NOMO-1 (cell line): Measurements from ENCODE around the gene GET4.

Experiments used
- DNase-seq, 2 experiments: peaks; one replicate each; lab custom pipeline; 2025; ENCODE audit not compliant: unreplicated experiment in 2 of 2; lab: John Stamatoyannopoulos, UW

Gene GET4

DNA sequence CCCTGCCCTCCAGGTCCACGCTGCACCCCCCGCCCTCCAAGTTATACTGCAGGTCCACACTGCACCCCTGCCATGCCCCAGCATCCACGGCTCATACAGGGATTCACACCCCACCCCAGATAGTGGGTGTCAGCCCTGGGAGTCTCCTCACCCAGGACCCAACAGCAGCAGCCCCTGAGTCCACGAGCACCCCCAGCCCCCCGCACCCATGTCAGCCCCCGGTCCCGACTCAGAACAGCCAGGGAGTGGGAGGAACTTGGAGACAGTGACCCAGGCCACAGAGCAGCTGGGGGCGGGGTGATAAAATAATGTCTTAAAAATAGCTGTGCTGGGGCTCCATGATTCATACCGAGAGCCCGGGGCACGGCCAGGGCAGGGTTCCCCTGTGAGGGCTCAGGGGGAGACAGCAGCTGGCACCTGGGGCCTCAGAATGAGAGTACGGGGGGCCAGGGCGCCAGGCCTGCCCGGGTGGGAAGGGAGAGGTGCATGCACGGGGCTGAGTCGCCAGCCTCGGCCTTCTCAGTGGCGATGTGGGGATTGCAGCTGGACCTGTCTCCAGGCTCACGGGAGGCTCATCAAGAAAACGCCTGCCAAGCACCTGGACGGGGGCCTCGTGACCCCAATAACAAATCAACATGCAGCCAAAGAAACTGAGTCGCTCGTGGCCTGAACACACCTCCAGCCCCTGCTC, 48.3 kb downstream of the GET4 start:
- peak; percentile 35 to 61 for DNase-seq

DNA sequence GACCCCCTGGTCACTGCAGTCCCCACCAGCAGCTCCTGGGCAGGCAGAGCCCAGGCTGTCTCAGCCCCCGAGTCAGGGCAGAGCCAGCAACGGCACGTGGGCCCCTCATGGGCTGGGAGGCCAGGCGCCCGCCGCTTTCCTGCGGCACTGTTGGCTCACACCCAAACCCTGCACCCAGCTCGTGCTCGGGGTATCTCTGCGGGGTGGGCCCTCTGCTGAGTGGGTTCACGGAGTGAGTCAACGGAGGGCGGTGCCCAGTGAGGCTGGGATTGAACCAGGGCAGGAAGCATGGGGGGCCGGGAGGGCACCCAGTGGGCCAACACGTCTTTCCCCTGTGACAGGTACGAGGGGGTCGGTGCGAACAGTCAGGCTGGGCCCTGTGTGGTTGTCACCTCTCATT, 49.2 kb downstream of the GET4 start:
- DNase-seq = no peak

GRCh38 chr7:926061-927030, 50.0 kb downstream of the GET4 start:
- DNase-seq = no peak

DNA sequence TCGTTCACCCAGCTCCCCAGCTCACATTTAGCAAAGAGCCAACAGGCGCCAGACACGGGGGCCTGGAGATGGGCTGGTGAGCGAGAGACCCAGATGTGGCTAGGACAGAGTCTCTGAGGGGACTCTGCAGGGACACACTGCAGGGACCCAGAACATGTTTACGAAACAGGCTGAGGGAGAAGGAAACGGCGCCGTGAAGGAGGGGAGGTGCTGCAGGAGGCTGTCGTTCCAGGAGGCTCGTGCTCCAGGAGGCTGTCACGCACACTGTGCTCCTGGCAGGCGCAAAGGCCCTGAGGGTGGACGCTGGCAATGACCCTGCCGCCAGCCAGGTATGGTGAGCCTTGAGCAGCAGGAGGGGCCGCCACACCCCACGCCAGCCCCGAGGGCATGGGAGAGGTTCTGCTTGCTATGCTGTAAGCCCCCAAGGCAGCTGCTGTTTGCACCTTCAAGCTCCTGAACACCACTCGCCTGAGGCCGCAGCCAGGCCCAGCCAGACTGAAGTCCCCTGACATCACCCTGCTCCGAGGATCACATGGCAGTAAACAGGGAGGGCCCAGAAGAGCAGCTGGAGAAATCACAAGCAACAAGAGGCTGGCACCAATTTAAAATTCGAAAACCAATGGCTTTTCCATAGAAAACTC, 50.8 kb downstream of the GET4 start:
- DNase-seq = no peak

DNA sequence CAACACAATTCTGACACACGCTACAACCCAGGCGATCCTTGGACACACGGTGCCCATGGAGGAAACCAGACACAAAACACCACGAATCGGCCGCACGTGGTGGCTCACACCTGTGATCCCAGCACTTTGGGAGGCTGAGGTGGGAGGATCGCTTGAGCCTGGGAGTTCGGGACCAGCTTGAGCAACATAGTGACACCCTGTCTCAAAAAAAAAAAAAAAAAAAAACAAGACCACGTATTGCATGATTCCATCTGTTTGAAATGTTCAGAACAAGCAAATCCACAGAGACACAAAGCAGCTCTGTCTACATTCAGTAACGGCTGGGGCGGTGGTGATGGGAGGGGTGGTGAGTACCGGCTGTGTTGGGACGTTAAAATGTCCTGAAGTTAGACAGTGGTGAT, 53.0 kb downstream of the GET4 start:
- no peak for DNase-seq

DNA sequence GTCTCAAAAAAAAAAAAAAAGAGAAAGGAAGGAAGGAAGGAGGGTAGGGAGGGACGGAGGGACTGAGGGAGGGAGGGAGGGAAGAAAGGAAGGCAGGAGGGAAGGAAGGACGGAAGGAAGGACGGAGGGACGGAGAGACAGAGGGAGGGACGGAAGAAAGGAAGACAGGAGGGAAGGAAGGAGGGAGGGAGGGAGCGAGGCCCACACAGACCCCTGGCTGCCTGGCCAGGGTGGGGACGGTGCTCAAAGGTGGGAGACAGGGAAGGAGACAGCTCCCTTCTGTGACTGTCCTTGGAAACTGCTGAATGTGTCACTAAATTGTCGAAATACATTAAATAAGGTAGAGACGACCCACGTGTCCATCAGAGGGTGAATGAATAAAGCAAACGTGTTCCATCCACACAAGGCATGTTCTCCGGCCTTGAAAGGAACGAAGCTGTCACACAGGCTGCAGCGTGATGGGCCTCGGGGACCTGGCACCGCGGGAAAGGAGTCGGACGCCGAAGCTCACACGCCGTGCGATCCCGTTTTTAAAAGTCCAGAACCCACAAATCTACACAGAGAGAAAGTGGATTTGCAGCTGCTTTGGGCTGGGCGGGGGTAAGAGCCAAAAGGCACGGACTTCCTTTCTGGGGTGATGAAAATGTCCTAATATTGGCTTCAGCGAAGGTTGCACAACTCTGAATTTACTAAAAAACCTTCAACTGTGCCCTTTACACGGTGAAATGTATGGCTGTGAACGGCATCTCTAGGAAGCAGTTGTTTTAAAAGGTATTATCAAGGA, 54.8 kb downstream of the GET4 start:
- DNase-seq = peak; percentile 70 to 82

- DNase-seq = no peak
Measured at GRCh38 chr7:931871-932650, 55.7 kb downstream of the GET4 start.

GRCh38 chr7:932651-932975, 56.3 kb downstream of the GET4 start:
- no peak for DNase-seq

GRCh38 chr7:934469-935163, 58.3 kb downstream of the GET4 start:
- no peak for DNase-seq

DNA sequence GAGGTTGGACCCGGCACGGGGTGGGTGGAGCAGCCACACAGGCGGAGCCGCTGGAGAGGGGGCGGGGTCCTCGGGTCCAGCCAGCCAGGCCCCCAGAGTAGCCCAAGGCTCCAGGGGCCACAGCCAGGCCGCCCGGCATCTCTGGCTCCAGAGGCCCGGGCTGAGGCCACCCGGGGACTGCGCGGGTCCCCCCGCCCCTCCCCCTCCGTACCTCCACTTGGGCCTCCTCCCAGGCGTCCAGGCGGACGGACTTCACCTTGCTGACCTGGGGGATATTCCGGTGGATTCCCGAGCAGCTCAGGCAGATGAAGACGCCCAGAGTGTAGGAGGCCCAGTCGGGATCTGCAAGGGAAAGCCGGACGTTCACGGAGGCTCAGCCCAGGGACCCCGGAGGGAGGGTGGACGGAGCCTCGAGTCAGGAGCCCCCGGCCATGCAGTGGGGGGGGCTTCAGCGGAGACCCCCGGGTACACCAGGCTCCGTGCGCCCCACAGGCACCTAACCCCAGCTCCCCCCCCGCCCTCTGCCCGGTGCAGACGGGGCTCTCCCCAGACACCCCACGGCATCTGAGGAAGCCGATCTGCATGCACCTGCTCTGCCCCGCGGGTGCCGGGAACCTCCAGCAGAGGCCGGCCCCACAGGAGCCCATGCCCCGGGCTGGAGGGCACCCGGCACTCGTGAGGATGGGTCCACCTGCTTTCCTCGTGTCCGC, 59.0 kb downstream of the GET4 start:
- DNase-seq = no peak

DNA sequence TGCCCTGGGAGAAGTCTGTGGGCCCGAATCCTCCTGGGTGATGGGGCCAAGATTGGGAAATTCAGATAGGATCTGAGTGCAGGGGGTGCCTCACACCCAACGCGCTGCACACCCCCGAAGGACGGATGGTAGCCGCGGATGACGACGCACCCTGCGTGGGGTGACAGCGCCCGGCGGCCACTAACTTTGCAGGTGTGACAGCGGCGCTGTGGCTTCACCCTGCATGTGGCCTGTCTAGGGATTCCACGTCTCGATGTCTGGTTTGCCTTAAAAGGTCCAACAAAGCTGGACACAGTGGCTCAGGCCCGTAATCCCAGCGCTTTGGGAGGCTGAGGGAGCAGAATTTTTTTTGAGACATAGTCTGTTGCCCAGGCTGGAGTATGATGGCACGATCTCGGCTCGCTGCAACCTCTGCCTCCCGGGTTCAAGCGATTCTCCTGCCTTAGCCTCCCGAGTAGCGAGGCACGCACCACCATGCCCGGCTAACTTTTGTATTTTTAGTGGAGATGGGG, 59.6 kb downstream of the GET4 start:
- no peak for DNase-seq

DNA sequence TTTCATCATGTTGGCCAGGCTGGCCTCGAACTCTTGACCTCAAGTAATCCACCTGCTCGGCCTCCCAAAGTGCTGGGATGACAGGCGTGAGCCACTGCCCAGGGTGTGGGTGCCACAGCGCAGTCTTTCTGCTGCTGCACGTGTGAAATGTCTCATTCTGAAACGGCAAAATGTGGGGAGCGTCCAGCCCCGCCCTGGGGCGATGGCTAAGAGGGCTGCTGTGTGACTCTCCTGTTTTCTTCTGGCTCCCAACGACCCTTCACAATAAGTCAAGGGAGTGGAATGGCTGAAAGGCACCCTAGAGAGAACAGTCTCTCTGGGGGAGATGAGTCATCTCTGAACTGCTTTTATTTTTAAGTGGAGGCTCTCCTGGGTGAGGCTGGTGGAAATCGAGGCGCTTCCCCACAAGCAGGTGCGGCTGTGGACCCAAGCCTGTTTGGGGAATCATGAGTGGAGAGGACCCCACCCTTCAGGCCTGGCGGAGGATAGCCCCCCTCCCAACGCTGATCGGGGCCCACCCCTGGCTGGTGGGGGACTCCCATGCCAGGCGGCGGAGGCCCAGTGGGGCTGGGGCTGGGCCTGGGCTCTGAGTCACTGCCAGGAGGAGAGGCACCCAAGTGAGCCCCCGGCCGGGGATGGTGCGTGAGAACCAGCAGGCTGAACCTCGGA, 60.2 kb downstream of the GET4 start:
- DNase-seq = peak; percentile 24 to 44

GRCh38 chr7:937856-938484, 61.6 kb downstream of the GET4 start:
- peak; percentile 30 to 43 for DNase-seq

DNA sequence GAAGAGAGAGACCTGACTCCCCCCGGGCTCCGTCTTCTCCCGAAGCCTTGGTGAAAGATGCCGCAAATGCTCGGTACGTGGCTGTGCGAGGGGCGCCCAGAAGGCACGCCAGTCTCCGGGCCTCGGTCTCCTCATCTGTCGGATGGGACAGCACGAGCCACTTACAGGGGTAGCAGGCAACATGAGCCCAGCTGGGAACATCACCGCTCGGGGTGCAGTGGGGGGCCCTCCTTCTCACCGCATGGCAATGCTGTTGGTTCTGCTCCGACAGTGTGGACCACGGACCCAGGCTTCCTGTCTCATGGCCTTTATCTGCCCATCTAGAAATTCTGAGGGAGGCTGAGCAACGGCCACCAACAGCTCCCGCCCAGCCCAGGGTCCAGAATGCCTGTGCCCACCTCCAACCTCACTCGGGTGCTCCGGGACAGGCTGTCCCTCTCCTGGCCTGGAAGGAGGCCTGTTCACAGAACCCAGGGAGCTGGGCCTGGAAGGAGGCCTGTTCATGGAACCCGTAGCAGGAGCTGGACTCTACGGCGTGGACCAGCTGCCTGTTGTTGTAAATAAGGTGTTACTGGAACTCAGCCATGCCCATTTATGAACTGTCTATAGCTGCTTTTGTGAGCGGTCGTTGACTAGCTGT, 62.3 kb downstream of the GET4 start:
- no peak for DNase-seq

- no peak for DNase-seq
Measured at GRCh38 chr7:939843-940242, 63.5 kb downstream of the GET4 start.

DNA sequence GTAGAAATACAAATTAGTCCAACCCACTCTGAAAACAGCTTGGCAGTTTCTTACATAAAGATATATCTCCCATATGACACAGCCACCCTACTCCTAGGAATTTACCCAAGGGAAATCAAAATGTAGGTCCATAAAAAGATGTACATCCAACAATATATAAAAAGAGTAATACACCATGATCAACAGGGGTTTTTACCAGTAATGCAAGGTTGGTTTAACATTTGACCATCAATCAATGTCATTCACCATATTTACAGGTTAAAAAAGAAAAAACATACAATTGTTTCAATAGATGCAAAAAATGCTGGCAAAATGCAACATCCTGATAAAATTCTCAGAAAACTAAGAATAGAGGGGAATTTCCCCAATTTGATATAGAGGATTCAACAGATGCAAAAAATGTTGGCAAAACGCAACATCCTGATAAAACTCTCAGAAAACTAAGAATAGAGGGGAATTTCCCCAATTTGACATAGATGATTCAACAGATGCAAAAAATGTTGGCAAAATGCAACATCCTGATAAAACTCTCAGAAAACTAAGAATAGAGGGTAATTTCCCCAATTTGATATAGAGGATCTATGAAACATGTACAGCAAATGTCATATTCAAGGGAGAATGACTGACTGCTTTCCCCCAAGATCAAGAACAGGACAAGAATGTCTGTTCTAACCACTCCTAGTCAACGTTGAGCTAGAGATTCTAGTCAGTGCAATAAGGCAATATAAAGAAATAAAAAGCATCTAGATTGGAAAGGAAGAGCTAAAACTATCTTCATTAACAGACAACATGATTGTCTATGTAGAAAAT, 64.5 kb downstream of the GET4 start:
- no peak for DNase-seq
